LNCaP clone FGC (cell line): Measurements from ENCODE around the gene INSC.

Source experiments
- DNase-seq: peaks from one replicate; pipeline ENCODE4 v3.0.0-alpha.2; 2011; ENCODE audit warnings: low read depth
- H3K4me3 ChIP-seq: 2 replicates; pipeline ENCODE4 v1.5.1; 2011; ENCODE audit warnings: mild to moderate bottlenecking, low read depth, low read length, control low read depth
- TF ChIP-seq, protein P1 (sequence below): IDR thresholded peaks from 2 replicates; pipeline ENCODE4 v1.5.1; 2012; ENCODE audit warnings: mild to moderate bottlenecking; ENCODE audit not compliant: control insufficient read depth, insufficient read depth; ENCODE audit errors: extremely low read depth

The INSC gene

DNA sequence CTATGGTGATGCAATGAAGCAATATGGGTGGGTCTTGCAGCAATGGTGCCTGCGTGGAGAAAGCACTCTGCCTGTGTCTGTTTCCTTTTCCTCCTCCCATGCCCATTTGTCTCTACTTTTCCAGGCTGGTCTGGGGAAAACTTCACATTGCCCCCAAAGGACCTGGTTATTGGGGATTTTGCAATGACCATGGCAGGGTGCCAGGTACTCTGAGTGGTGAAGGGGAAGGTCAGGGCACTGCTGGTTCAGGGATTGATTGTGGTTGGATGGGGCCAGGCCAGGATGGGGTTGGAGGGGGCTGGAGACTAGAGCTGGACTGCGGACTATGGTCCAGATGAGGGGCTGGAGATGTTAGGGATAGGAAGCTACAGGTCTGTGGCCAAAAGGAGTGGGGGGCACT, 92.1 kb downstream of the INSC start:
- TF ChIP-seq, protein P1, sequence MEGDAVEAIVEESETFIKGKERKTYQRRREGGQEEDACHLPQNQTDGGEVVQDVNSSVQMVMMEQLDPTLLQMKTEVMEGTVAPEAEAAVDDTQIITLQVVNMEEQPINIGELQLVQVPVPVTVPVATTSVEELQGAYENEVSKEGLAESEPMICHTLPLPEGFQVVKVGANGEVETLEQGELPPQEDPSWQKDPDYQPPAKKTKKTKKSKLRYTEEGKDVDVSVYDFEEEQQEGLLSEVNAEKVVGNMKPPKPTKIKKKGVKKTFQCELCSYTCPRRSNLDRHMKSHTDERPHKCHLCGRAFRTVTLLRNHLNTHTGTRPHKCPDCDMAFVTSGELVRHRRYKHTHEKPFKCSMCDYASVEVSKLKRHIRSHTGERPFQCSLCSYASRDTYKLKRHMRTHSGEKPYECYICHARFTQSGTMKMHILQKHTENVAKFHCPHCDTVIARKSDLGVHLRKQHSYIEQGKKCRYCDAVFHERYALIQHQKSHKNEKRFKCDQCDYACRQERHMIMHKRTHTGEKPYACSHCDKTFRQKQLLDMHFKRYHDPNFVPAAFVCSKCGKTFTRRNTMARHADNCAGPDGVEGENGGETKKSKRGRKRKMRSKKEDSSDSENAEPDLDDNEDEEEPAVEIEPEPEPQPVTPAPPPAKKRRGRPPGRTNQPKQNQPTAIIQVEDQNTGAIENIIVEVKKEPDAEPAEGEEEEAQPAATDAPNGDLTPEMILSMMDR, result no peak
- no peak overlapping the region for H3K4me3 ChIP-seq
- DNase-seq, result no peak

DNA sequence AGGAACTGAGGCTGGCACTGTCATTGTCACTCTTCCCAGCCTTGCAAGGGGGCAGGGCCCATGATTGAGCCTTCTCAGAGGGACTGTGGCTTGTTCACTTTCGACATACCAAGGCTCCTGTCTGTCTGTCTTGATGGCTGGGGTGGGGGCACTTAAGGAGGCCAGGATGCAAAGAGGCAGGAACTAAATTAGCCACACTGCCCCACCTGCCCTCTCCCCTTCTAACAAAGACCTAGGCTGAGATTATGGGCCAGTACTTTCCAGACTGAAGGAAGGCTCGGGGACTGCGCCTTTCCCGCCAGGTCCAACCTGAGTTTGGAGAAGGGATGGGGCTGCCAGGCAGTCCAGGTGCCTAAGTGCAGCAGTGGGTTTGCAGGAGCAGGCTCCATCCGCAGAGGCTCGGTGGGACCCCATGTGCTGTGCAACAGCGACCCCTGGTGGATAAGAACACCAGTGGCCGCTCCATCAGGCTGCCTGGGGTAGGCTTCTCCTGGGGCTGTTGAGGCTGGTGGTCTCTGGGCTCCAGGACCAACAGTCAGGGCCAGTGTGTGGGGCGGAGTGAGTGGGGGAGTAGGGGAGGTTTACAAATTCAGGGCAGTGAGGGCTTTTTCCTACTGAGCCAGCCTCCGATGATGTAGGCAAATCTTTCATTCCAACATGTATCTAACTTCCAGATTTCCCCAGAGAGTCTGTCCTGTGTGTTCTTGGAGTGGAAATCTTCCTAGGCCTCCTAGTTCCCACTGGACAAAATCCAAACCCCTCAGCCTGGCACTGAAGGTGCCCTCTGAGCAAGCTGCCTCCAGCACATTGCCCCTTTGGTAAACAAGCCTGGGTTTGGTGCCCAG, 93.9 kb downstream of the INSC start:
- peak; percentile 30 for DNase-seq
- no peak overlapping the region for H3K4me3 ChIP-seq

DNA sequence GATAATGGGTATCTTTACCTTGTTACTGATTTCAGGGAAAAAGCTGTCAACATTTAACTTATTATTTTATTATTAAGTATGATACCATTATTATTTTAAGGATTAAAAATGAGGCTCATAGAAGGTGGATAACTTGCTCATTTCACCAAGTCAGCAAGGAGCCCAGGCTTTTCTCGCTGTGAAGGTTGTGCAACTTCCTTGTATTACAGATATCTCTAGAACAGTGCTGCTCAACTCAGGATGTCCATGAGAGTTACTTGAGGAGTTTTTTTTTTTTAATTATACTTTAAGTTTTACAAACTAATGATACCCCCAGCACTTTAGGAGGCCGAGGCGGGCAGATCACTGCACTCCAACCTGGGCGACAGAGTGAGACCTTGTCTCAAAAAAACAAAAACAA, 98.2 kb downstream of the INSC start:
- no peak overlapping the region for H3K4me3 ChIP-seq
- no peak for DNase-seq
- TF ChIP-seq, protein P1, result no peak

More for the DNA sequence above, 93.9 kb downstream of the INSC start:
- TF ChIP-seq, protein P1, result peak; percentile 93

DNA sequence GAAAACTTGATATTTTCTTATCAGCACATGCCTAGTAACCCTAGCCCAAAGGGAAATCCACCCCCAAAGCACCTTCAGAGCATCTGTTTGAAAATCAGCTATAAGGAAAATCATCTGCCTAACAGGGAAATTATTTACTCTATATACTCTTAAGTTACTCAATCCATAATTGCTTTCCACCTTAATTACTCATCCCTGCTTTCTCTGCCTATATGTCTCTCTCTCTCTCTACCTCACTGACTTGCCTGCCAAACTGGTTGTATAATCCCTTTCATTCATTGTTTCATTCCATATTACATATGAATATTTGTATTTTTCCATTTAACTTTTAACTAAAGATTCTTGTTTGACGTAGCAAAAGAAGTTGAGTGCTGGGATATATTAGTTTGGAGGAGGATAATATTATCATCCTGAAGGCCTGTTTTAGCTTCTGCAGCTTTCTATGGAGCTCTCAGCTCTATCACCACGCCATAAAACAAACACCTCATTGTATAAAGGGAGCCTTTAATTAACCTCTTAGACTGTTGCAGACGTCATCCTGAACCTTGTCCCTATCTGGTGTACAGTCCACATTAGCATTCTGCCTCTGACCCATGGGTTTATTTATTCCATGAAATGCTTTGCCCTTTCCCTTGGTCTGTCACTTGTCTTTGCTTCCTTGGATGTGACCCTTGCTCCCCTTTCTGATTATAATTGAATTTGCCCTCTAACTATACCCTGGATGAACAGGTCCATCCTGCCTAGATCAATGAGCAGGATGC, 98.9 kb downstream of the INSC start:
- DNase-seq, result no peak
- TF ChIP-seq, protein P1, result no peak

DNA sequence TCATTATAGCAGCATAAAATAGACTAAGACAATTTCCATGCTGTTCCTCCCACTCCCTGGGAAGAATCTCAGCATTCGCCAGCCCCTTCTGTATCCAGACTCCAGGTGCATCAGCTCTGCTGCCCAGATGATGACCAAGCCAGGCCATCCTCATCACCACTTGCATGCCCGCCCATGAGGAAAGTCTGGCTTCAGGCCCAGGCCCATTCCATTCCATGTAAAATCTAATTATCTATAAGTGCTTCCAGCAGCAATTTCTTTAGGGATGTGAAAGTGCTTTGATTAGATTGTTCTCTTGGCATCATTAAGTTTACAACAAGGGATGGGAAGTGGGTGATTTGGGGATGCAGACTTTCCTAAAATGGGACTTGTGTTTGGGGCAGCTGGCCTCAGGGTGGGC, 100.3 kb downstream of the INSC start:
- TF ChIP-seq, protein P1, result no peak
- H3K4me3 ChIP-seq, result no peak overlapping the region
- DNase-seq, result no peak

More for the DNA sequence above, 98.9 kb downstream of the INSC start:
- H3K4me3 ChIP-seq, result no peak overlapping the region

DNA sequence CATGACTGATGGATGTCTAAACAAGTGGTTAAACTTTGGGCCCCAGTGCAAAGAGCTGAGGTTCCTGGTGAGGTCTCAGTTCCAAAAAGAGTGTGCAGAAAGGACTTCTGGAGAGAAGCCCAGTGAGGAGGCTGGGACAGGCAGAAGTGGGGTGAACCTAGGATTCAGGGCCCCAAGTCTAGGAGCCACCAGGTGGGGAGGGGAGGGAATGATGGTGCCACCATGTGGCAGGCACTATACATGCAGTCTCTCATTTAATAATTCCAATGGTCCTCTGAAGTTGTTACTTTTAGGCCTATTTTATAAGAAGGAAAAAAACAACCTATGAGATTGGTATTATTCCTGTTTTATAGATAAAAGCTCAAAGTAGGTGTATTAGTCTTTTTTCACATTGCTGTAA, 102.0 kb downstream of the INSC start:
- no peak for DNase-seq
- TF ChIP-seq, protein P1, result peak; percentile 45
- H3K4me3 ChIP-seq, result no peak overlapping the region
